Measurements from ENCODE around the gene C9orf152.
A peak's percentile ranks its signal among the peaks of the same experiment; 100 is the strongest.

C9orf152 gene

DNA sequence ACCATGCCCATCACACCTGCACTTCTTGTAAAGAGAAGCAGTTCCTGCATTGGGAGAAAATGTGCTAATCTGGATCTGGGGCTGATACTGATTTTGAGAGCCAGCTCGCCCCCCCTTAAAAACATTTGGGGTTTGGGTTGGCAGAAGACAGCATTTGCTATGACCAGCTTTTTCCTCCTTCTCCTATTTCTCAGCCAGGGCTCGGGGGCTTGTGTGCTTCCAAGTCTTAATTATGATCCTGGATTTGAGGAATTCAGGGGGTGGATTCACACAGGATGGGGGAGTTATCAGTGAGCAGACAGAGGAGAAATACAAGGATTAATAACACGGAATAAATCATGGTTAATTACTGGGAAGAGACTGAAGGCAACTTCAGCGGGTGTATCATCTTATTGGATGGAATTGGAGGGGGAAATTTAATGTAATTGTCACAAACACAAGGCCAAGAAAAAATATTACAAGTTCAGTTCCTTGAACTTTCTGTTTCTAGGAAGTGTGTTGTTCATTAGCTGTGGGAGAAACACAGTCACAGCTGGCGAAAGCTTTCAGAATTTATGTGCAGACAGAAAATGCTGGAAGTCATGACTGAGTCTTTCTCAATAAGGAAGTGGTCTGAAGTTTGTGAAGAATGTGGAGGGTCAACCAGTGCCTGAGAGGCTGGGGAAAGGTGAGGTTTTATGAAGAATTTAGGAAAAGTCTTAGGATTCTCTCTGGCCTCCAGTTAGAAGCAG lies 15.3 kb downstream of the C9orf152 start:
- TF ChIP-seq EZH2 (IDR thresholded peaks at IDR 0.05; ENCODE audit: borderline replicate concordance, low read depth, low read length, severe bottlenecking), result no peak
- TF ChIP-seq CTCF (IDR thresholded peaks at IDR 0.05; ENCODE audit: borderline replicate concordance, extremely low read depth, low read length, poor library complexity, severe bottlenecking), result no peak
- ATAC-seq (ENCODE audit: insufficient read depth, low read depth), result no peak
- Histone ChIP-seq H3K4me1 (ENCODE audit: insufficient read depth, low read length) (peaks cover 53% of the 10 kb centered on the region), H3K27ac (ENCODE audit: low read length) (peak overlapping the region; percentile 71), H3K4me3 (ENCODE audit: low read depth in 1 of 2, low read length in 2 of 2) (no peak overlapping the region), H3K9ac (ENCODE audit: low read depth, low read length) (0 out of 2 replicates have a peak overlapping the region, but pooled peaks have one; percentile 19), H3K9me3 (ENCODE audit: insufficient read depth, low read length, severe bottlenecking) (no peaks in the 10 kb centered on the region), H3K4me2 (ENCODE audit: insufficient read depth, low read length) (no peak overlapping the region), H2AFZ (ENCODE audit: low read depth, low read length) (peak overlapping the region; percentile 36; the same call in 1 of the 2 replicates), H3K79me2 (ENCODE audit: insufficient read depth, low read length) (no peaks in the 10 kb centered on the region), H3K27me3 (ENCODE audit: insufficient read depth, low read length, poor library complexity) (no peaks in the 10 kb centered on the region), H4K20me1 (ENCODE audit: insufficient read depth, low read length) (no peaks in the 10 kb centered on the region), H3K36me3 (ENCODE audit: insufficient read depth, low read length) (no peaks in the 10 kb centered on the region)
- no peak for DNase-seq

DNA sequence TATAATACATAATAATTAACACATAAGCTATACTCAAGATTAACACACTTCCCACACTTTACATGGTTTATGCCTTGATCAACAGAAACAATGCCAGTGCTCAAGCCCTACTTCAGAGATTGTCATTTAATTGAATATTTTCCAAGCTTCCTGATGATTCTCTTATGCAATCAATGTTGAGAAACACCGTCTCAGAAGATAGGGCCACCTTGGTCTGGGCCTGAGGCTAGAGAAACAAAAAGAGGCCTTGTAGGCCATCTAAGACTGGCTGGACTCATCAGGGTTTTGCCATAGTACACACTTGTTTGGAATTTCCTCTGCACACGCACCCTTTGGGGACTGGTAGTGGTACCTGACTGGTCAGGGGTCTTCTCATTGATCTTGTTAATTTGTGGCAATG lies 16.3 kb downstream of the C9orf152 start:
- Histone ChIP-seq H2AFZ (ENCODE audit: low read depth, low read length) (peak overlapping the region; percentile 31; the same call in 1 of the 2 replicates), H4K20me1 (ENCODE audit: insufficient read depth, low read length) (no peaks in the 10 kb centered on the region), H3K36me3 (ENCODE audit: insufficient read depth, low read length) (no peaks in the 10 kb centered on the region), H3K27ac (ENCODE audit: low read length) (peak overlapping the region; percentile 71), H3K27me3 (ENCODE audit: insufficient read depth, low read length, poor library complexity) (no peaks in the 10 kb centered on the region), H3K4me2 (ENCODE audit: insufficient read depth, low read length) (no peak overlapping the region), H3K79me2 (ENCODE audit: insufficient read depth, low read length) (no peaks in the 10 kb centered on the region), H3K4me3 (ENCODE audit: low read depth in 1 of 2, low read length in 2 of 2) (no peak overlapping the region), H3K4me1 (ENCODE audit: insufficient read depth, low read length) (peaks cover 54% of the 10 kb centered on the region), H3K9me3 (ENCODE audit: insufficient read depth, low read length, severe bottlenecking) (no peaks in the 10 kb centered on the region), H3K9ac (ENCODE audit: low read depth, low read length) (no peak overlapping the region)
- no peak for ATAC-seq (ENCODE audit: insufficient read depth, low read depth)
- no peak for DNase-seq
- TF ChIP-seq CTCF (IDR thresholded peaks at IDR 0.05; ENCODE audit: borderline replicate concordance, extremely low read depth, low read length, poor library complexity, severe bottlenecking), result no peak
- TF ChIP-seq EZH2 (IDR thresholded peaks at IDR 0.05; ENCODE audit: borderline replicate concordance, low read depth, low read length, severe bottlenecking), result no peak

DNA sequence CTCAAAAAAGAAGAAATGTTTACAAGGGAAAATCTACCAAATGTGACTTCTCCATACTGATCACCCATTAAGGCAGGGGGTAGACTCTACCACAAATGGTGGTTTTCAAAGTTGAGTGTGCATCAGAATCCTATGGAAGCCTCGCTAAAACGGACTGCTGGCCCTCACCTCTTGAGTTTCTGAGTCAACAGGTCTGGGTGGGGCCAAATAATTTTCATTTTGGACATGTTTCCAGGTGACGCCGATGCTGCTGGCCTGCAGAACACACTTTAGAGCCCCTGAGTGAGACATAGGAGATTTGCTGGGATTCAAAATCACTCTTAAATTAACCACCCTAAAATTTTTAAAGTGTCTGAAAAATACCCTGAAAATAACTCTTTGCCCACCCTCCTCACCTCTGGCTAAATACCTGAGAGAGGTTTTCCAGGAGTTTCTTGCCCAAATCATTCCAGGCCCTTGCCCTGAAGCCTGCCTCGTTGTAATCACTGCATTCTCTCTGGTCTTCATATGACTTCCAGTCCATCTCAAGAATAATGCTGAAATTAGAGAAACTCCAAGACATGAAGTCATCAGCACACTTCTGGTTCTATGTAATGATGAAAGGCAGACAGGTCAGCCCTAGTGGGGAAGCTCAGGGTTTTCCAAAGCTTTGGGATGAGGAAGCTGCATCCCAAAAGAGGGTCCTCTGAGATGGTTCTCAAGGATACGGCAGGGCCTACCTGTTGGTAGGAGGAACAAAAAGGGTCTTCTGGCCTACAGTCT lies 18.2 kb downstream of the C9orf152 start:
- DNase-seq (no peak), ATAC-seq (ENCODE audit: insufficient read depth, low read depth) (no peak)
- 0 out of 2 replicates have a peak overlapping the region, but pooled peaks have one; percentile 7 for H2AFZ ChIP-seq (ENCODE audit: low read depth, low read length)
- no peaks in the 10 kb centered on the region for H3K27me3 ChIP-seq (ENCODE audit: insufficient read depth, low read length, poor library complexity)
- H3K79me2 ChIP-seq (ENCODE audit: insufficient read depth, low read length), result no peaks in the 10 kb centered on the region
- peak overlapping the region; percentile 49 for H3K9ac ChIP-seq (ENCODE audit: low read depth, low read length)
- no peak overlapping the region; the same call in 1 of the 2 replicates for H3K4me2 ChIP-seq (ENCODE audit: insufficient read depth, low read length)
- H3K9me3 ChIP-seq (ENCODE audit: insufficient read depth, low read length, severe bottlenecking), result no peaks in the 10 kb centered on the region
- no peak overlapping the region for H3K4me3 ChIP-seq (ENCODE audit: low read depth in 1 of 2, low read length in 2 of 2)
- no peaks in the 10 kb centered on the region for H4K20me1 ChIP-seq (ENCODE audit: insufficient read depth, low read length)
- H3K36me3 ChIP-seq (ENCODE audit: insufficient read depth, low read length), result no peaks in the 10 kb centered on the region
- peak overlapping the region; percentile 99 for H3K27ac ChIP-seq (ENCODE audit: low read length)
- TF ChIP-seq CTCF (IDR thresholded peaks at IDR 0.05; ENCODE audit: borderline replicate concordance, extremely low read depth, low read length, poor library complexity, severe bottlenecking), result no peak
- no peak for TF ChIP-seq EZH2 (IDR thresholded peaks at IDR 0.05; ENCODE audit: borderline replicate concordance, low read depth, low read length, severe bottlenecking)
- peaks cover 56% of the 10 kb centered on the region for H3K4me1 ChIP-seq (ENCODE audit: insufficient read depth, low read length)

Data from DND-41 (cell line).